PC-3 (cell line): ENCODE data around the gene THSD7A. TPM values are rescaled to one million over a fixed set of nuclear protein-coding genes. Genes with fewer than 3 reads are reported as not detected.
A peak's percentile ranks its signal among the peaks of the same experiment; 100 is the strongest.

Source experiments
- ATAC-seq: fragments of 200-7000 bp; cut with Tn5 transposase; 2 replicates; pipeline ENCODE4 v1.9.1; 2020; ENCODE audit warnings: mild to moderate bottlenecking, moderate library complexity
- BruUV-seq: library from RNA; stranded (reverse); fragments of 400-500 nt; replicated peaks from 2 replicates; lab custom pipeline; 2021; lab: Mats Ljungman, UMichigan
- CTCF ChIA-PET: fragments of 300-600 bp; sonication (Branson Sonifier 250); formaldehyde crosslinking; loops from one replicate; lab custom pipeline; 2022; ENCODE audit warnings: antibody characterized with exemption; lab: Charles Lee
- POLR2A ChIA-PET: fragments of 300-600 bp; sonication (Branson Sonifier 250); formaldehyde crosslinking; loops from one replicate; lab custom pipeline; 2022; ENCODE audit warnings: antibody characterized with exemption; ENCODE audit not compliant: unreplicated experiment; lab: Charles Lee
- DNase-seq: peaks from one replicate; pipeline ENCODE4 v3.0.0-alpha.2; 2015
- H2AFZ ChIP-seq: fragments of 300-600 bp; sonication (generic); 2 replicates; pipeline ENCODE4 v1.6.0; 2016; ENCODE audit warnings: antibody characterized with exemption, low read length
- H3F3A ChIP-seq: fragments of 300-600 bp; sonication (generic); one replicate; pipeline ENCODE4 v1.6.0; 2017; ENCODE audit warnings: antibody characterized with exemption, low read length, control low read depth, mild to moderate bottlenecking; ENCODE audit not compliant: unreplicated experiment
- H3K27ac ChIP-seq: fragments of 300-600 bp; sonication (generic); 2 replicates; pipeline ENCODE4 v1.5.1; 2016; ENCODE audit warnings: mild to moderate bottlenecking, low read length
- H3K27me3 ChIP-seq: fragments of 300-600 bp; sonication (generic); 2 replicates; pipeline ENCODE4 v1.6.1; 2016; ENCODE audit warnings: low read length, mixed read lengths
- H3K36me3 ChIP-seq: fragments of 300-600 bp; sonication (generic); 2 replicates; pipeline ENCODE4 v1.6.1; 2016; ENCODE audit warnings: low read depth, mixed run types, low read length, mixed read lengths
- H3K4me1 ChIP-seq: fragments of 300-600 bp; sonication (generic); 2 replicates; pipeline ENCODE4 v1.5.1; 2016; ENCODE audit warnings: low read length; ENCODE audit not compliant: insufficient read depth
- H3K4me2 ChIP-seq: fragments of 300-600 bp; sonication (generic); 2 replicates; pipeline ENCODE4 v1.6.0; 2016; ENCODE audit warnings: low read length
- H3K4me3 ChIP-seq: fragments of 300-600 bp; sonication (generic); 2 replicates; pipeline ENCODE4 v1.5.1; 2016; ENCODE audit warnings: mild to moderate bottlenecking, low read length, mixed read lengths
- H3K79me2 ChIP-seq: fragments of 300-600 bp; sonication (generic); 2 replicates; pipeline ENCODE4 v1.6.1; 2017; ENCODE audit warnings: low read length, mixed read lengths
- H3K9ac ChIP-seq: fragments of 300-600 bp; sonication (generic); 2 replicates; pipeline ENCODE4 v1.6.0; 2016; ENCODE audit warnings: mild to moderate bottlenecking, low read length
- H3K9me2 ChIP-seq: fragments of 300-600 bp; sonication (generic); replicated peaks from 2 replicates; pipeline ENCODE4 v1.6.1; 2016; ENCODE audit warnings: mixed run types, low read length, mixed read lengths
- H3K9me3 ChIP-seq: fragments of 300-600 bp; sonication (generic); 2 replicates; pipeline ENCODE4 v1.6.1; 2016; ENCODE audit warnings: low read length, mixed read lengths
- H4K20me1 ChIP-seq: fragments of 300-600 bp; sonication (generic); 2 replicates; pipeline ENCODE4 v1.6.1; 2016; ENCODE audit warnings: low read length, mixed read lengths
- EZH2 ChIP-seq: fragments of 300-600 bp; sonication (generic); IDR thresholded peaks from one replicate; pipeline ENCODE4 v1.6.1; 2017; ENCODE audit warnings: antibody characterized with exemption, mild to moderate bottlenecking, low read length; ENCODE audit not compliant: unreplicated experiment
- EZH2phosphoT487 ChIP-seq: fragments of 300-600 bp; sonication (generic); IDR thresholded peaks from 2 replicates; pipeline ENCODE4 v1.6.1; 2018; ENCODE audit warnings: mild to moderate bottlenecking, antibody characterized with exemption, low read length, borderline replicate concordance
- intact Hi-C: fragments of 100-400 bp; cut with micrococcal nuclease; formaldehyde crosslinking; loops from 2 replicates; pipeline ENCODE4 v1.9.0; 2023
- total RNA-seq: library from RNA; depleted of rRNA; stranded (reverse); fragments of >200 nt; gene quantifications from 2 replicates; pipeline ENCODE4 v1.2.3, GENCODE V29; 2014
- TF ChIP-seq, protein P1 (sequence below): fragments of 300-600 bp; sonication (generic); conservative IDR thresholded peaks from 2 replicates; pipeline ENCODE4 v1.5.1; 2017; ENCODE audit warnings: antibody characterized with exemption, low read depth, mild to moderate bottlenecking, low read length

THSD7A gene
- total RNA-seq, 1 experiment from 2014 or later: 0.04 TPM

DNA sequence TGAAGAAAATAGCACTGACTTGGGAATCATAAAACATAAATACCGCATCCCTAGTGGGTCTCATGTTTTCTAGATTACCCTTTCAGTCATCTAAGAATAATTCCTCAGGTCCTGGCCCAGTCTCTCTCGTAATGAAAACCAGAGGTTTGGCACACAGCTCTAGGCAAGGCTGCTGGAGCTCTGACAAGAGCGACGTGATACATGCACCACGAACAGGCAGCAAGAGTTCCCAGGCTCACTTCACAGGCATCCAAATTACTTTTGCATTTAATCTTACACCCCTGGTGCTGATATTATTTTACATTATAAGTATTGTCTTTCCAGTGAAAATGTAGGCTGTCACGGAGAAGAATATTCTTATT, 105.2 kb downstream of the THSD7A start:
- TF ChIP-seq, protein P1, sequence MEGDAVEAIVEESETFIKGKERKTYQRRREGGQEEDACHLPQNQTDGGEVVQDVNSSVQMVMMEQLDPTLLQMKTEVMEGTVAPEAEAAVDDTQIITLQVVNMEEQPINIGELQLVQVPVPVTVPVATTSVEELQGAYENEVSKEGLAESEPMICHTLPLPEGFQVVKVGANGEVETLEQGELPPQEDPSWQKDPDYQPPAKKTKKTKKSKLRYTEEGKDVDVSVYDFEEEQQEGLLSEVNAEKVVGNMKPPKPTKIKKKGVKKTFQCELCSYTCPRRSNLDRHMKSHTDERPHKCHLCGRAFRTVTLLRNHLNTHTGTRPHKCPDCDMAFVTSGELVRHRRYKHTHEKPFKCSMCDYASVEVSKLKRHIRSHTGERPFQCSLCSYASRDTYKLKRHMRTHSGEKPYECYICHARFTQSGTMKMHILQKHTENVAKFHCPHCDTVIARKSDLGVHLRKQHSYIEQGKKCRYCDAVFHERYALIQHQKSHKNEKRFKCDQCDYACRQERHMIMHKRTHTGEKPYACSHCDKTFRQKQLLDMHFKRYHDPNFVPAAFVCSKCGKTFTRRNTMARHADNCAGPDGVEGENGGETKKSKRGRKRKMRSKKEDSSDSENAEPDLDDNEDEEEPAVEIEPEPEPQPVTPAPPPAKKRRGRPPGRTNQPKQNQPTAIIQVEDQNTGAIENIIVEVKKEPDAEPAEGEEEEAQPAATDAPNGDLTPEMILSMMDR: no peak
- TF ChIP-seq EZH2: no peak
- no peak for TF ChIP-seq EZH2phosphoT487
- ATAC-seq (no peak), DNase-seq (no peak)
- no peak overlapping the region for H2AFZ ChIP-seq
- no peaks in the 10 kb centered on the region for H3K36me3 ChIP-seq
- no TSS peak for BruUV-seq
- H3K4me2 ChIP-seq: no peak overlapping the region
- H3K4me1 ChIP-seq: no peaks in the 10 kb centered on the region; the same call in 1 of the 2 replicates
- no peaks in the 10 kb centered on the region for H4K20me1 ChIP-seq
- no peaks in the 10 kb centered on the region for H3K9me2 ChIP-seq
- H3K9me3 ChIP-seq: no peaks in the 10 kb centered on the region
- H3K27ac ChIP-seq: no peak overlapping the region
- ChIA-PET CTCF (no interaction called here), POLR2A (no interaction called here)
- H3K27me3 ChIP-seq: no peaks in the 10 kb centered on the region
- intact Hi-C loops: no loop called here
- H3F3A ChIP-seq: no peaks in the 10 kb centered on the region
- no peak overlapping the region for H3K9ac ChIP-seq
- no peaks in the 10 kb centered on the region for H3K79me2 ChIP-seq
- H3K4me3 ChIP-seq: no peak overlapping the region

- Histone ChIP-seq H3K9ac (no peak overlapping the region), H3K27me3 (no peaks in the 10 kb centered on the region), H3F3A (no peaks in the 10 kb centered on the region), H3K4me3 (no peak overlapping the region), H4K20me1 (no peaks in the 10 kb centered on the region), H3K9me2 (no peaks in the 10 kb centered on the region), H3K4me1 (no peaks in the 10 kb centered on the region; the same call in 1 of the 2 replicates), H3K9me3 (no peaks in the 10 kb centered on the region), H3K36me3 (no peaks in the 10 kb centered on the region), H3K27ac (no peak overlapping the region), H3K79me2 (no peaks in the 10 kb centered on the region), H2AFZ (no peak overlapping the region), H3K4me2 (no peak overlapping the region)
- TF ChIP-seq EZH2 (no peak), EZH2phosphoT487 (no peak)
- TF ChIP-seq, protein P1: no peak
- no TSS peak for BruUV-seq
- DNase-seq (no peak), ATAC-seq (no peak)
- intact Hi-C loops: no loop called here
- CTCF ChIA-PET: interaction anchor here (0.6 kb wide), 1 partner anchor 593 kb away, joined by 8 read pairs; no protein-coding TSS in a partner anchor
- POLR2A ChIA-PET: no interaction called here
Measured at GRCh38 chr7:11726001-11726793, 105.8 kb downstream of the THSD7A start.

GRCh38 chr7:11716185-11716584, 115.8 kb downstream of the THSD7A start:
- no peaks in the 10 kb centered on the region for H3K79me2 ChIP-seq
- no peak overlapping the region for H3K27ac ChIP-seq
- peak; percentile 80 for DNase-seq
- H3F3A ChIP-seq: no peaks in the 10 kb centered on the region
- no peaks in the 10 kb centered on the region for H3K27me3 ChIP-seq
- BruUV-seq: no TSS peak
- no peak overlapping the region for H3K9ac ChIP-seq
- H3K36me3 ChIP-seq: no peaks in the 10 kb centered on the region
- peak; percentile 64 for ATAC-seq
- ChIA-PET POLR2A (no interaction called here), CTCF (no interaction called here)
- no peak overlapping the region for H3K4me3 ChIP-seq
- no peaks in the 10 kb centered on the region for H4K20me1 ChIP-seq
- no peaks in the 10 kb centered on the region for H3K9me3 ChIP-seq
- H3K4me1 ChIP-seq: peaks cover 10% of the 10 kb centered on the region
- H2AFZ ChIP-seq: no peak overlapping the region
- TF ChIP-seq, protein P1: no peak
- TF ChIP-seq EZH2phosphoT487: no peak
- TF ChIP-seq EZH2: no peak
- intact Hi-C loops: no loop called here
- H3K9me2 ChIP-seq: no peaks in the 10 kb centered on the region
- no peak overlapping the region for H3K4me2 ChIP-seq
